Cerebellar nuclear complex (tissue), 1 donor: ENCODE data around the gene TMED10.
"Not testable (repeated sequence)": the region's sequence is repeated elsewhere in the genome, so short reads cannot be mapped to it uniquely, and the experiment has no call there.

ENCODE experiments used
- DNase-seq, 2 experiments: peaks; one replicate each; lab custom pipeline; 2025; lab: John Stamatoyannopoulos, UW

Gene TMED10

GRCh38 chr14:75191100-75191499, 14.7 kb upstream of the TMED10 start:
- DNase-seq, result no peak

DNA sequence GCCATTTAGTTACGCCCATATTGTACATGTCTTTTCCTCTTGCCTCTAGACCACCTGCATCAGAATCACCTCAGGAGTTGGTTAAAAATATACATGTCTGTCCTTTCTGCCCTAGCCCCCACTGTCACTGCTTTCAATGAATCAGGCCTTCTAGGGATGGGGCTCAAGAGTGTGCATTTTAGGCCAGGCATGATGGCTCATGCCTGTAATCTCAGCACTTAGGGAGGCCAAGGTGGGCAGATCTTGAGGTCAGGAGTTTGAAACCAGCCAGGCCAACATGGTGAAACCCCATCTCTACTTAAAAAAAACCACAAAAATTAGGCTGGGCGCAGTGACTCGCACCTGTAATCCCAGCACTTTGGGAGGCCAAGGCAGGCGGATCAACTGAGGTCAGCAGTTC, 13.6 kb upstream of the TMED10 start:
- no peak for DNase-seq

DNA sequence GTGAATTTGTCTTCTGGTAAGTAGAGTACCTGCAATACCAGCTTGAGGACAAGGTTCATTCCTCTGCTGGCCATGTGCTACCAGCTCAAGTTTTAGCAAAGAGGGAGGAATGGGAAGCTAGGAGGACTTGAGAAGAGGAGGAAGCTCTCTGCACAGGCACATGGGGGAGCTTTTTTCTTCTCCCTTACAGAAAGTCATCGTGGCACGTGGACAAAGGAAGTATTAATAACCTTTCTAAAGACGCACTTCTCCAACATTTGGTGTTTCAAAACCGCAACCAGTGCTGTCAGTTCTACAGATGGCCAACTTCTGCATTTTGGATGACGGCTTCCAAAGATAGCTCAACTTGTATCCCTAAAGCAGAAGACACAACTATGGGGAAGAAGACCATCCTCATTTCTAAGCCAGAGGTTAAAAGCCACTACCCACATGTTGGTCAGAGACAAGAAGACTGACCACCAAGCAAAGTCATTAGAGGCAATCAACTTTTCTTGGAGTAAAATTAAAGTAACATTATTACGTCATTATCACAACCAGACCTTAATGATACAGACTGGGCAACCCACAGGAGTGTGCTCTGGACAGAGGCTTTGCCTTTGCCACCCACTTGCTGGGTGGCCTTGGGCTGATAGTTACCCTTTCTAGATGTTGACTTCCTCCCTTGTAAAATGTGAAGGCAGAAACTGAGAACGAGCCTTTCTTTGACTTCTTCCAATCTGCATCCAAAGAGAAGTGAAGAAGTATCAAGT, 12.3 kb upstream of the TMED10 start:
- DNase-seq, result no peak

GRCh38 chr14:75188086-75188485, 11.7 kb upstream of the TMED10 start:
- no peak for DNase-seq

DNA sequence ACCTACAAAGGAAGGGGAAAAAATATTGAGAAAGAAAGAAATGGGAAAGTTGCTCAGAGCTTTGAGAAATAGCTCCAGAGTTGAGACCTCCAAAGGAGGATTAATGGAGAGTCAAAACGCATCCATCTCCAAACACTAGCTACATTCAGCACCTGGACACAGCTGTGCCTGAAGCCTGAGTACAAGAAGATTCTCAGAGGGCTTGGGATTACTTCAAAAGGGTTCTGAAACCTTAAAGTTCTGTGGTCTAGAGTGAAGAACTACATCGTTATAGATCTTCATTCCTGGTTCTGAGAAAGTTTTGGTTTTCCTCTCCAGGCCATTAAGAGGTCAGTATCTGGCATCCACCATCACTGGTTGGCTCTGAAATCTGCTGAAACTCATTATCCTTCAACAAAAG, 10.5 kb upstream of the TMED10 start:
- DNase-seq, result no peak

DNA sequence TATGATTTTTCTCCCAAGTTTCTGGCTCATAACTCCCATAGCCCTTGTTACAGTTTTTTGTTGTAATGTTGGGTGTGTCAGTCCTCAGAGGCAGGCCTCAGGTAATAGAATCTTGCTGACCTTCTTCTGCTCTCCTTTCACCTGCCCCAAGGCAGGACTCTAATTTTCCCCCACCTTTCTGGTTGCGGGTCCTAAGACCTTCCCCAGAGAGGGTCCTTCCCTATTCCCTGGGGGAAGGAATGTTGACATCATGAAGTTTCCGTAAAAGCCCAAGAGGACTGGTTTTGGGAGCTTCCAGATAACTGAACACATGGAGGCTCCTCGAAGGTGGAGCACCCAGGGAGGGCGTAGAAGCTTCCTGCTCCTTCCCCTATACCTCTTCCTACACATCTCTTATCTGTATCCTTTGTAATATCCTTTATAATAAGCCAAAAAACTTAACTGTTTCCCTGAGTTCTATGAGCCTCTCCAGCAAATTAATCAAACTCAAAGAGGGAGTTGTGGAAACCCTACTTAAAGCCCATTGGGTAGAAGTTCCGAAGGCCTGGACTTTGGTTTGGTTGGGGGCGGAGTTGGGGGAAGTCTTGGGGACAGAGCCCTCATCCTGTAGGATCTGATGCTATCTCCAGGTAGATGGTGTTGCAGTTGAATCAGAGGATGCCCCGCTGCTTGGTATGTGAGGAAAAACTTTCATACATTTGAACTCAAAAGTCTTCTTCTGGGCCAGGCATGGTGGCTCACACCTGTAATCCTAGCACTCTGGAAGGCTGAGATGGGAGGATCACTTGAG, 9.0 kb upstream of the TMED10 start:
- no peak for DNase-seq

- no peak for DNase-seq
Measured at GRCh38 chr14:75184492-75184891, 8.1 kb upstream of the TMED10 start.

DNA sequence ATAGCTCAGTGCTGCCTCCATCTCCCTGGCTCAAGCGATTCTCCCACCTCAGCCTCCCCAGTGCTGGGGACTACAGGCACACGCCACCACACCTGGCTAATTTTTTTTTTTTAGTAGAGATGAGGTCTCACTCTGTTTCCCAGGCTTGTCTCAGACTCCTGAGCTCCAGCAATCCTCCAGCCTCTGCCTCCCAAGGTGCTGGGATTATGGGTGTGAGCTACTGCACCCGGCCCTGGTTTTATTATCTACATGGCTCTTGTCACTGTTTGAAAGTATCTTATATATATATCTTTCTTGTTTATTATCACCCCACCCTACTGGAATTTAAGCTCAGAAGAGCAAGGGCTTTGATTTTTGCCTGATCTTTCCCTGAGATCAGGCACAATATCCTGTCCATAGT, 7.6 kb upstream of the TMED10 start:
- DNase-seq, result no peak

- DNase-seq, result no peak
Measured at GRCh38 chr14:75183225-75183624, 6.8 kb upstream of the TMED10 start.

- DNase-seq, result no peak
Measured at GRCh38 chr14:75182821-75183220, 6.4 kb upstream of the TMED10 start.

DNA sequence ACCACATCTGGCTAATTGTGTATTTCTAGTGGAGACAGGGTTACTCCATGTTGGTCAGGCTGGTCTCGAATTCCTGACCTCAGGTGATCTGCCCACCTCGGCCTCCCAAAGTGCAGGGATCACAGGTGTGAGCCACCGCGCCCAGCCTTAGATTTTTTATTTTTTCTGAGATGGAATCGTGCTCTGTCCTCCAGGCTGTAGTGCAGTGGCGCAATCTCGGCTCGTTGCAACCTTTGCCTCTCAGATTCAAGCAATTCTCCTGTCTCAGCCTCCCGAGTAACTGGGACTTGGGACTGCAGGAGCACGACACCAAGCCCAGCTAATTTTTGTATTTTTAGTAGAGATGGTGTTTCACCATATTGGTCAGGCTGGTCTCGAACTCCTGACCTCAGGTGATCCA, 5.8 kb upstream of the TMED10 start:
- DNase-seq, result not testable (repeated sequence)

DNA sequence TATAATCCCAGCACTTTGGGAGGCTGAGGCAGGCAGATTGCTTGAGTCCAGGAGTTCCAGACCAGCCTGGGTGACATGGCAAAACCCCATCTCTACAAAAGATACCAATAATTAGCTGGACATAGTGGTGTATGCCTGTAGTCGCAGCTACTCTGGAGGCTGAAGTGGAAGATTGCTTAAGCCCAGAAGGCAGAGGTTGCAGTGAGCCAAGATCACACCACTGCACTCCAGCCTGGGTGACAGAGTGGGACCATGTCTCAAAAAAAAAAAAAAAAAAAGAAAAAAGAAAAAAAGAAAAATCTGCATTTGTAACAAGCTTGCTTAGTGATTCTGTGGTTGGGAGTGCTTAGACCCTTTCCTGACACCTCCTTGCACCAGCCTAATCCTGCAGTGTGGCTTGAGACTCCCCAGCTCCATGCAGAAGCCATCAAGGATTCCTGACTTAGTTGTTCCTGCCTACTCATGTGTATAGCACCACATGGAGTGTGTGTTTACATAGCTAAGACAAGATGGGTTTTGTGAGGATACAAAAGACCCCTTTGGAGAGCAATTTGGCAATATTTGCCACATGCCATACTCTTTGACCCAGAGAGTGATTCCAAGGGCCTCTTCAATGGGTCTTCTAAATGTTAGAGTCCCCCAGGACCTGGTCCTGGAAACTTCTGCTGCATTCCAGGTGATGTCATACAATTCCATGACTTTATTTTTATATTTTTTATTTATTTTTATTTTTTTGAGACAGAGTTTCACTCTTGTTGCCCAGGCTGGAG, 5.1 kb upstream of the TMED10 start:
- DNase-seq, result no peak

DNA sequence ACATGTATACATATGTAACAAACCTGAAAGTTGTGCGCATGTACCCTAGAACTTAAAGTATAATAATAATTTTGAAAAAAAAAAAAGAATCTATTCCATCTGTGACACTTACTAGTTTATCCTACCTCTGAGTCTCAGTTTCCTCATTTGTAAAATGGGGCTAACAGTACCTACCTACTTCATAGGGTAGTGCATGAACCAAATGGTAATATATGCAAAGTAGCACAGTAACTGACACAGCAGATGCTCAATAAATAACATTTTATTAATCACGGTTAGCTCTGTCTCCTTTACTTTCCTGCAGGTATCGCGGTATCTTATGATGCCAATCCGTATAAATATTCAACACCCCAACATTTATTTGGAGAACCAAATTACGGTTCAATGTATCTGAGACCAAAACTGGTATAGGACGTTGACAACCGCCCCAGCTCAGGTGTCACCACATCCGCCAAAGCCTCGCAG, 703 bp downstream of the TMED10 start:
- no peak for DNase-seq

- DNase-seq, result no peak
Measured at GRCh38 chr14:75174066-75174465, 2.3 kb downstream of the TMED10 start.

- no peak for DNase-seq
Measured at GRCh38 chr14:75170772-75171171, 5.6 kb downstream of the TMED10 start.

DNA sequence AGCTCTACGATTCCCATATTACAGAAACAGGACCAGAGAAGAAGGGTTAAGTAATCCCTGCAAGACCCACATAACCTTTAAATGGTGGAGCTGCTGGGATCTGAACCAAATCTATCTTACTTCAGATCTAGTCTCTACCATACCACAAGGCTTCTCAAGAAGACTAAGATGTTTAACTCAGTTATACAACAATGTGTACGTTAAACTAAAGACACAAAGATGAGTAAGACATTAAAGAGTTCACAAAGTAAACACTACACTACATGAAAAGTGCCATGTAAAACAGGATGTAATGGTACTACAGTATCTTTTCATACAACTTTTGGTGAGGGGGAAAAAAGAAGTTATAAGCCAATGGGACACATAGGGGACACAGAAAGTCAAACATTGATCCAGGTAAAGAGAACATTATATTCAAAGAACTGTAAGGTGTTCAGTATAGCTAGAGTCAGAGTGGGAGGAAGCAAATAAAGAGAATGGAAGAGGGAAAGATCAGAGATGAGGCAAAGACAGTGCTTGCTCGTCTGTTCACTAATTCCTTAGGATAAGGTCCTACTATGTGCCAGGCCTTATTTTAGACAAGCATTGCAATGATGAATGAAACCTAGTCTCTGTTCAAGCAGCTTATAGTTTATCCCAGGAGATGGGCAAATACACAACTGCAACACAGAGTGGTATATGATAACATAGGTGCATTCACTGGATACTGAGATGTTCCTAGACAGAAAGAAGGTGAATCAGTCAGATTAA, 7.7 kb downstream of the TMED10 start:
- DNase-seq, result no peak

- no peak for DNase-seq
Measured at GRCh38 chr14:75167325-75167724, 9.1 kb downstream of the TMED10 start.

GRCh38 chr14:75165586-75166391, 10.6 kb downstream of the TMED10 start:
- no peak for DNase-seq

DNA sequence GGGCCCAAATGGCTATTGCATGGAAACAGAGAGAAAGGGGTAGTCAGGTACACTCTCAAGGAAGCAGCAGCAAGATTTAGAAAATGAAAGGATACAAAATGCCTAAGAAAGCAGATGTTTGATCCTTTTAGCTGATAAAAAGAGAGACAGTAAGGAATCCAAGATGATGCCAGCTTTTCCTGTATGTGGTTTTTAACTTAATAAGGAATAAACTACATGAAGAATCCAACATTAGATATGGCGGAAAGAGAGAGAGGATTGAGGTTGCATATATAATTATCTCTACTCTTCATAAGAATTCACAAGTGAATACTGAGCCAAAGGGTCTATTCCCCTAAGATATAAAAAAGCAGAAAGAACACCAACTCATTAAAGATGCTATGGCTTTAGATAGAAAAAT, 11.6 kb downstream of the TMED10 start:
- DNase-seq, result no peak

GRCh38 chr14:75163677-75164076, 12.7 kb downstream of the TMED10 start:
- no peak for DNase-seq

DNA sequence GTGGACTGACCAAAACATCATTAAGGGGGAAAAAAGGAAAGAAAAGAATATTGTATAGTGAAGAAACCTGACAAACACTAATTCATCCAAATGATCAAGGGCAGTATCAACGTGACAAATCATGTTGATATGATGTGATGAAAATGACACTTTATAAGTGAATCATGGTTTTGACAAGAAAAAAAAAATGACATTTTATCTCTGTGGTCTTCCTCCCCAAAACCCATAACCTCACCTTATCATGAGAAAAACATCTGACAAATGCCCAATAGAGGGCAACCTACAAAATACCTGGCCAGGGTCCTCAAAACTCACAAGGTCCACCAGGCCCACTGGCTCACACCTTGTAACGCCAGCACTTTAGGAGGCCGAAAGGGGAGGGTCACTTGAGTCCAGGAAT, 13.8 kb downstream of the TMED10 start:
- DNase-seq, result no peak
